HG03571 (cell line): ENCODE results near the gene CFAP299.
A peak's percentile ranks its signal among the peaks of the same experiment; 100 is the strongest.
"Not testable (repeated sequence)": the region's sequence is repeated elsewhere in the genome, so short reads cannot be mapped to it uniquely, and the experiment has no call there.

Experiments used
- ATAC-seq: cut with Tn5 transposase; IDR thresholded peaks from one replicate; pipeline ENCODE4 v1.9.1; 2021; ENCODE audit not compliant: unreplicated experiment

CFAP299 gene

DNA sequence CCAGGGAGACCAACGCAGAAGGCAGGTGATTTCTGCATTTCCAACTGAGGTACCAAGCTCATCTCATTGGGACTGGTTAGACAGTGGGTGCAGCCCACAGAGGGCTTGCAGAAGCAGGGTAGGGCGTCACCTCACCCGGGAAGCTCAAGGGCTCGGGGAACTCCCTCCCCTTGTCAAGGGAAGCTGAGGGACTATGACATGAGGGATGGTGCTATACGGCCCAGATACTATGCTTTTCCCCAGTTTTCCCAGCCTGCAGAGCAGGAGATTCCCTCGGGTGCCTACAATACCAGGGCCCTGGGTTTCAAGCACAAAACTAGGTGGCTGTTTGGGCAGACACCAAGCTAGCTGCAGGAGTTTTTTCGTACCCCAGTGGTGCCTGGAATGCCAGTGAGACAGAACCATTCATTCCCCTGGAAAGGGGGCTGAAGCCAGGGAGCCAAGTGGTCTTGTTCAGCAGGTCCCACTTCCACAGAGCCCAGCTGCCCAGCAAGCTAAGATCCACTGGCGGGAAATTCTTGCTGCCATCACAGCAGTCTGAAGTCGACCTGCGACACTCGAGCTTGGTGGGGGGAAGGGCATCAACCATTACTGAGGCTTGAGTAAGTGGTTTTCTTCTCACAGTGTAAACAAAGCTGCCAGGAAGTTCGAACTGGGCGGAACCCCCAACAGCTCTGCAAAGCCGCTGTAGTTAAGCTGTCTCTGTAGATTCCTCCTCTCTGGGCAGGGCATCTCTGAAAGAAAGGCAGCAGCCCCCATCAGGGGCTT lies 103.9 kb downstream of the CFAP299 start:
- not testable (repeated sequence) for ATAC-seq

DNA sequence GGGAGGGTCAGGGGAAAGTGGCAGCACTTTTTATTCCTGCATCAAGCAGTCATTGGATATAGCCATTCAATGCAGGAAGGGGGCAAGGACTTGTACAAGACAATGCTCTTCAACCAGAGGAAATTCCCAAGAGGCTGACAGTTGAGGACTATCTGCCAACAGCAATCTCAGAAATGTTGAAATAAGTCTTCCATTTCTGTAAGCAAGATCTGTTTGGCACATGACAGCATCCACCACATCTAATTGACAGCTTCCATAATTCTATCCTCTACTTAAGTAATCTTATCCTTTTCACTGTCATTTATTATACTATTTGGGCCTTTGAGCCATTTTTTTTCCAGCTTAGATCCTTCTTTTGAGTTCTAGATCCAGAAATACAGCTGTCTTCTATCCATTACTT lies 110.7 kb downstream of the CFAP299 start:
- ATAC-seq: no peak

DNA sequence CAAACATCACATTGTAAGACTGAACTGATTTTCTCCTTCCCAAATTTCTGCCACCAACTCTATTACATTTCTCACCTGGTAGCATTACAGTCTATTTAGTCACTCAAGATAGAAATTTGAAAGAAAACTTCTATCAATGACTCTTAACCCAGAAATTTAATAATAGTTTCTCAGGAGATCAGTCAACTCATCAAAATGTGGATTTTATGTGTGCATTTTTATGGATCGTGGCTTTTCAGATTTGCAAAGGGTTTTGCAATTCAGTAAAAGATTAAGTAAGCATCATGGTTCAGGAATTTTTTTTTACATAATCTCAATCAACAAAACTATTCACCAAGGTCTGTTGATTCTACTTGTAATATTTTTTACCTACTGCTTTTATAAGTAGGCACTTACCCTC lies 111.1 kb downstream of the CFAP299 start:
- no peak for ATAC-seq

DNA sequence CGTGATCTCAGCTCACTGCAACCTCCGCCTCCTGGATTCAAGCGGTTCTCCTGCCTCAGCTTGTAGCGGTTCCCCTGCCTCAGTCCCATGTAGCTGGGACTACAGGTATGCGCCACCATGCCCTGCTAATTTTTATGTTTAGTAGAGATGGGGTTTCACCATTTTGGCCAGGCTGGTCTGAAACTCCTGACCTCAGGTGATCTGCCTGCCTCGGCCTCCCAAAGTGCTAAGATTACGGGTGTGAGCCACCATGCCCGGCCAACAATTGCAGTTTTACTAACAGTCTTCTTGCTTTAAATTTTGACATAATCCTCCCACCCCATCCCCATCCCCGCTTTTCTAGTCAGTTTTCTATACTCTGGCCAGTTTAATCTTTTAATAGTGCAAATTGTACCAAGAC lies 112.0 kb downstream of the CFAP299 start:
- ATAC-seq: no peak

DNA sequence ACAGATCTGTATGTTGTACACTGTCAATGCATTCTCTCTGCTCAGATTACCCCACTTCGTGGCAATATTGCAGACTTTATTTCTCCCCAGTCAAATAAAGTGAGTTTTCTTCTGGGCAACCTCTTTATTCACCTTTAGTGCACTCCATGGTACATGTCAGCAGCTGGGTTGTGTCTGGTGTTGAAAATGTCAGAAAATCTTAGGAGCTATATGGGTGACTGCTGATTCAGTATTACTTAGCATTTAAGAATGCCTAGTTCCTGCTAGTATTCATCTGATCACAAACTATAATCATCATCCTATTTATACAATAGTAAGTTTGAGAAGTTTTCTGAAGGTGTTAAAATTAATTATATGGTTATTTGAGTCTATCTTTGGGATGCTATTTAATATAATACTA lies 112.5 kb downstream of the CFAP299 start:
- ATAC-seq: no peak

DNA sequence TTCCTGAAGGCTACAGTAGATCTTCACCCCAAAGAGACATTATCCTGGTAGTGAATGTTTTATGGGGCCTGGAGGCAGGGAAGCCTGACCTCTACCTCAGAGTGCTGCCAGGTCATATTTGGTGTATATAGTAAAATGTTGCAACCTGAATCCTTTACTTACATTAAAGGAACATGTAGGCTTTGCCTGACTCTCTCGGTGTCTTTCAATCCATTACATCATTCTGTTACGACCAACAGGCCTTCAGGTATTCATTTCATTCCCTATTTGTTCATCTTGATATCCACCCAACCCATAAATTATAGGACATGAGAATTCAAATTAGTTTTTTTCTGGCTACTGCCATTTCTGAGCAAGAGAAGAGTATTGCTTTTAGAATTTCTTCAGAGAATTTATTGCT lies 116.5 kb downstream of the CFAP299 start:
- no peak for ATAC-seq

DNA sequence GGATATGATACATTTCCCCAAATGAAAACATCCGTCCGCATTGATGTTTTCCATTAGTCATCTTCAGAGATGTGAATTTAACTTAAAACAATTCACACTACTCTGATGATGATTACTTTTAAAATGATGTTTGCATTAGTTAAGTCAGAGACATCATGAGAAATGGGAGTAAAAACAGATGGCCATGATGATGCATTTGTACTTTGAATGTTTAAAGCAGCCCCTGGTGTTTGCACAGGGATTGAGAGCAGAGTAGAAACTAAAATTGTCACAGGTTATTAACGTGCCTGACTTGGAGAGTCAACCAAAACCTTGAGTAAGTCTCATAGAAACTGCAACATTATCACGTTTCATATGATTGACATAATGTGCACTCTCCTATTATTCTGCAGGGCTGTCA lies 117.2 kb downstream of the CFAP299 start:
- no peak for ATAC-seq

DNA sequence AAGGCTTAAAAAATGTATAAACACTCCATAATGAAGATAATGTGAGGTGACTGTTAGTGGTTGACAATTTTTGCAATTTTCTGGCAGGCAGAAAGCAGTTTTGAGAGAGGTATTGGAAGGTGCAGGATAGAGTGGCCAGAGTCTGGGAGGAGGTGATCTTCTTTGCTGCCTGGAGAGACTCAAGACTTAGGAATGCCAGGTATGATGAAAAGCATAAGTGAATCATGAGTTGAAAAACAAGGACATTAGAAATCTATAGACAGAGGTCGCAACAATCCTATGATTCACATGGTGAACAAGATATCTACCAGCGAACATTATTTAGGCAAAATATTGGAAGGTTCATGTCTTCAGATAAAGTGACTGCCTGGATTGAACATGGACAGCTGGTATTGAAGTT lies 118.5 kb downstream of the CFAP299 start:
- ATAC-seq: no peak

DNA sequence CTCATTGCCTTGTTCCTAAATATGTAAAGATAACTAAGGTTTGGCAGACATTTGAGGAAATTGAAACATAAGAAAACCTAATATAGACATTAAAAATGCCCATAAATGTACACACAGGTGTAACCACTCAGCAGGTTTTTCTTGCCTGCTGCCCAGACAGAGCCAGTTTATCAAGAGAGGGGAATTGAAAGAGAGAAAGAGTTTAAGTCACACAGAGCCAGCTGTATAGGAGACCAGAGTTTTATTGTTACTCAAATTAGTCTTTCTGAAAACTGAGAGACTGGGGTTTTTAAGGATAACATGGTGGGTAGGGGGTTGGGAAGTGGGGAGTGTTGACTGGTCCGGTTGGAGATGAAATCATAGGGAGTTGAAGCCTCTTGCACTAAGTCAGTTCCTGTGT lies 119.0 kb downstream of the CFAP299 start:
- no peak for ATAC-seq

DNA sequence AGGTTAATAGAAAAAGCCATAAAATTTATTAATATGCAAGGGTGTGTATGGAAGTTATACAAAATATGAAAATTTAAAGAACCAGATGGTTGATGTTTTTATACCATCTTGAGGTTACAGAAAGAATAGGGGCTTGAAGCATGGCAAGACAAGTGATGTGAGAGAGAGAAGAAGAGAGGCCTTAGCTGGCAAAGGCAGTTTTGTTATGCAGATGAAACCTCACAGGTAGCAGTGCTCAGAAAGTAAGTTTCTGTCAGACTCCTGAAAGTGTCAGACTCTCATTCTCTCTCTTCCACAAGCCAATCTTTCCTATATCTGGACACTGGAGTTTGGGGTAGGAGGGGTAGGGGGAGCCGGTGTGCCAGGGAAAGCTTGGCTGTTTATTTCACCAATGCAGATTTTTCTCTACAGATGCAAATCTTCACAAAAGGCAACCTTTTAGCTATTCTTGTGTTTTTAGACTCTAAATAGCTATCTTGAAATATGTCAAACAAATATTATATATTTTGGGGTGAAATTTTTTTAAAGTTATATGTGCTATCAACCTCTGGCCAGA lies 124.5 kb downstream of the CFAP299 start:
- no peak for ATAC-seq

DNA sequence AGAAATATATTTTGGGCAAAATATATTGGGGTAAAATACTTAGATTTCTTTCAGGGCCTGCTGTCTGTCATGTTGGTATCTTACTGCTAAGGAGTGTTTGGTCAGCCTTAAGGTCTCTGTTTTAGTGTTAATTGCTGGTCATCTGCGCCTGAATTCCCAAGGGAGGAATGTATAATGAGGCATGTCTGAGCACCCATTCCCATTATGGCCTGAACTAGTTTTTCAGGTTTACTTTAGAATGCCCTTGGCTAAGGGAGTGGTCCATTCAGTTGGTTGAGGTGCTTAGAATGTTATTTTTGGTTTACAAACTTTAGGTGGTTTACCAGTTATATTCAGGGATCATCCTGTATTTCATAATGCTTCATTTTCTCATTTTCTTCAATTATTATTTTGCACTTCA lies 125.9 kb downstream of the CFAP299 start:
- no peak for ATAC-seq

DNA sequence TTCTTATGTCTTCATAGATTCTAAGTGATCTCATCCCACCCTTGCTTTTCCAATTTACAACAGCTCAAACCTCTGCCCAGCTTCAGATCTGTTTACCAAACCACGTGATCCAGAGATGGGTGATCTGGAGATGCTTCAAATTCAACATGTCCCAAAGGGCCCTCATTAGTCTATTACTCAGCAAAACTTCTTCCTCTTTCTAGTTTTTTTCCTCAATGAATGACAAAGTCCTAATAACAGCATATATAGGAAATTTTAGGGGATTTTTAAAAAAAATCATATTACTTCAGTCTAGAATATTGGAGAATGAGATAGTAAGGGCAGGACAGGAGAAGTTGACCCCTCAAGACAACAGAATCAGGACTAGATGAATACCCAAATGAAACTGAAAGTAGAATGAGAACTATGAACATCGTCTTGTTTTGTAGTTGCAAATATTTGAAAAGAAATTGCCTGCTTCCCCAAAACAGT lies 127.1 kb downstream of the CFAP299 start:
- ATAC-seq: peak; percentile 48

DNA sequence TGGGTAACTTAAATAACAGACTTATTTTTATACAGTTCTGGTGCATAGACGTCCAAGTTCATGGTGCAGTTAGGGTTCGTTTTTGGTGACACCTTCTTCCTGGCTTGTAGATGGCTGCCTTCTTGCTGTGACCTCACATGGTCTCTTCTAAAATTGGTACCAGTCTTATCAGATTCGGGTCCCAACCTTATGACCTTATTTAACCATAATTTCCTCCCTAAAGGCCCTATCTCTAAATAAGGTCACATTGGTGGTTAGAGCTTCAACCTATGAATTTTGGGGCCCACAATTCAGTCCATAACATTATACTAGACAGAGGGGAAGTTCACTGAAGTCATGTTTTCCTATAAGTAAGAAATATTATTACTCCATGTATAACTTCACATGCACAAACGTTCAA lies 128.0 kb downstream of the CFAP299 start:
- ATAC-seq: no peak

DNA sequence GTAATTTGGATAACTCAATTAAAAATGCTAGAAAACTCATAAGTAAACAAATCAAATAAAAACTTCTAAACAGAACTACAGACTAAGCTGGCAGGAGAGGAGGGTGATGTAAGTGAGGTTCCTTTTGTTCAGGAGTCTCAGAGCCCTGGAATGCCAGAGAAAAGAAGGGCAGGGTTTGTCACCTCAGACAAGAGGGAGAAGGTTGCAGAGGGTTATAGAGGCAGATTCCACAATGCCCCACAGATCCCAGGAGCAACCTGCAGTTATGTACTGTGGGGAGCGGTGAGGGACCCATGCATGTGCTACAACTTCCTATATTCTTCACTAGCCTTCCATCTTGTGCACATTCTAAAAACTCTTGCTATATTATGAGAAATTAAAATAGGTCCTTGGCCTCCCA lies 129.7 kb downstream of the CFAP299 start:
- no peak for ATAC-seq

DNA sequence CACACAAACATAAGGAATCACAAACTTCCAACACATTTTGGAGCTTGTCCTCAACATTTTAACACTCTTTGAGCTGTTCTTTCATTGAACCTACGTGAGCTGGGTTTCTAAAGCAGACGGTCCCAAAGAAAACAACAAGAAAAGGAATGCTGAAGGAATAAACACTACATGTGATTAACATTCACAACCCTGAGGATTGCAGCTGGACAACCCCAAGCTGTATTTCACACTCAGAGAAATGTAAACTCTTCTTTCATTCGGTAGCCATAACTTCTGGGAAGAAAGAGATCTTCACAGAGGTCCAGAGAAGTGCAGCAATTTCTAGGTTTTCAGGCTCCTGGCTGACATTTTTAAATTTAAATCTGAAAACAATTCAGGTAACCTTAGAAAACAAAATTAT lies 130.2 kb downstream of the CFAP299 start:
- no peak for ATAC-seq

DNA sequence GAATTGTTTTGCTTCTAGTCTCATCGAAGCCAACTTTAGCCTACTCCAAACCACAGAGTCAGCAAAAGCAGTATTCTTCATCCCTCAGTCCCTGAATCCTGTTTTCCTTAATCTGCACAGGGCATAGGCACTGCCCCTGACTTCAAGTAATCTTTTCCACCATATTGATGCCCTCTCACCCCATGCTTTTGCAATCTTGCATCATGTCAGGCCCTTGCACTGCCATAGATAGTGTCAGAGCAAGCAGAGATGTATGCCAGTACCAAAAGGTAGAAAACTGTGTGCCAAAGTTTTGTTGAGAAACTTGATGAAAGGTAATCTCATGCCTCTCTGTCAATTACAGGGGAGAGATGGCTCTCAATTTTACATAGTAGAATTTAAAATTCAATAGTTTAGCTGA lies 131.1 kb downstream of the CFAP299 start:
- ATAC-seq: no peak

DNA sequence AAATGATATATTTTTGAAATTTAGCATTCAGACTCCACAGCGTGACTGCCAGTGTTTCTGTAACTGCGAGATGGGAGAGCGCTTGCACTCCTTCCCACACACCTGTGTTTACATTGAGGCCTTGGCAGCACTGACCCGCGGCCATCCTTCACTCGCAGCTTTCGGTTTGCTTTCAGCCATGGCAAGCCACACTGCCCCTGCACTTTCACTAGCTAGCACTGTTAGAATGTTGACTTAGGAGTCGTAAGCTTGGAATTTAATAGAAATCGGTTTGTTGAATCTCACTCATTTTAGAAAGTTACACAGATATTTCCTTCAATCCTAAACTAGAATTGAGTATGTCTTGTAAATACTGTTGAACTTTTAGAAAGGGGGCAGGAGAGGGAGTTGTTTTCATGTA lies 136.2 kb downstream of the CFAP299 start:
- ATAC-seq: no peak

DNA sequence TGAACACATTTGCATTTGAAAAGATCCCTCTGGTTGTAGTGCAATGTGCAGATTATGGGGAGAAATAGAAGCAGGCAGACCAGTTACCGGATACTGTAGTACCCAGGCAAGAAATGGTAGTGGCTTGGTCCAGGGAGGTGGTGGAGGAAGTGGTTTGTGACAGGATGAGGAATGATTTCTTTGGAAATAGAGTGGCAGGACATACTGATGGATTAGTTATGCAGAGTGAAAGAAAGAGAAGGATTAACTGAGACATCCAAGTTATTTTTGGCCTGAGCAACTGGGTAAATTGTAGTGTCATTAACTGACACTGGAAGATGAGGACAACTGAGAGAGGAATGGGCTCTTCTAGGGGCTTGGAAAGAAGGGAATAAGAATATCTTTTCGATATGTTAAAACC lies 139.7 kb downstream of the CFAP299 start:
- no peak for ATAC-seq

DNA sequence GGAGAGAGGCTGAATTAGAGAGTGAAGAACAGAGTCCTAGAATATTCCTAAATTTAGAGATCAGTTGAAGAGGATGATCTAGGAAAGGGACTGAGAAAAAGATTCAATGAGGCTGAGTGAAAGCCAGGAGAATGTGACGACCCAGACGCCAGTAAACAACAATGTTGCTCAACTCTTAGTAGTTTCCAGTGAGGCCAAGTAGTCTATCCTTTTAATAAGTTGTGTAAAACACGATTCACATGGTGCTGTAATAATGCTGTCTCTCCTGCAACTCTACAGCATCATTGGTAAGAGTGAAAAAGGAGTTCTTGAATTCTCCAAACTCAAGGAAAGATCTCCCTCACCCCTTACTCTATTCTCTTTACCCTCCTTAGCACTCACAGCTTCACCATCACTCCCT lies 140.3 kb downstream of the CFAP299 start:
- no peak for ATAC-seq

DNA sequence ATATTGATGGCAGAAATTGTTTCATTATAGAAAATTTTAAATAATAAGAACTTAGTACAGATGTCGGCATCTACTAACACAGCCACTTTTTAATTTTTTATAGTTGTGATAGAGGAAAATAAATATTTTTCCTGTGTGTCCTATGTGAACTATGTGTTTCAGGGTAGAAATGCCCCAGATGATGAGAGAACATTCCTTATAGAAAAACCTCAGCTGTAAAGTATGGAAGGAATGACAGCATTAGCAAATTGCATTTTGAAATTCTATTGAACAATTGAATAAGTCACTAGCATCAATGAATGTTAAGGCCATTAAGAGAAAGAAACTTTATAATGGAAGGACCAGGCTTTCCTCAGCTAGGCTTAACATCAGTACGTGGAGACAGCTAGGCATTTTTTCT lies 149.2 kb downstream of the CFAP299 start:
- no peak for ATAC-seq

DNA sequence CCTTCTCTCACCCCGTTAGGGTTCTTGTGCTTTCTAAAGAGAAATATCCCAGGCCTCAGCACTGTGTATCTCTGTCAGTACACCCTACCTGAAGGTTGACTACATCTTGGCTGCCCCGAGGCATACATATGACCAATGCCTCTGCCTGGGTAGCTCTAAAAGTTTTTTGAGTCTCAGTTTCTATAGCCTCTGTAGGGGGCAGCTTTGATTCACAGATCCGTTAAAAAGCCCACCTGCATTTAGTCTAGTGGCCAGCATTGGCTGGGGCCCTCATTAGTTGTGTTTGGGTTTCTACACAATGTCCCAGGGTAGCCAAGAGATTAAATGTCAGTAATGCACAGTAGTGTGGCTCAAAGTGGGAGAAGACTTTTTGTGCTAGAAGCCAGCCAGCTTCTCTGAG lies 151.1 kb downstream of the CFAP299 start:
- no peak for ATAC-seq

DNA sequence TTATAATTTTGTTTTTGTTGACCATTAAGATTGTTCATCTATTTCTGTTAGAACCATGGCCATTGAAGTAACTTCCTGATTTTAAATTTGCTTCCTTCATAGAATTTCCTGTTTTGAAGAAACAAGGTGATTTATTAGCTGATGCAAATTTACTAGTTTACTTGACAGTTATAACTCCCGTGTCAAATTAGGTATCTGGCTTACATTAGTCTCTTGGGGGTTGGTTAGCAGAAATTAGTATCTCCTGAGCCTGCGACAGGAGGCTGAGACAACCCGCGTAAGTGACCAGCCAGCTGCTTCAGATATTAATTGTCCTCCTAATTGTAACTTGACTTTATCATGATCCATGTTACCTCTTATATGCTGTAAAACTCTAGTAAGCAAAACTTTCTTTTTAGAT lies 154.3 kb downstream of the CFAP299 start:
- peak; percentile 55 for ATAC-seq

DNA sequence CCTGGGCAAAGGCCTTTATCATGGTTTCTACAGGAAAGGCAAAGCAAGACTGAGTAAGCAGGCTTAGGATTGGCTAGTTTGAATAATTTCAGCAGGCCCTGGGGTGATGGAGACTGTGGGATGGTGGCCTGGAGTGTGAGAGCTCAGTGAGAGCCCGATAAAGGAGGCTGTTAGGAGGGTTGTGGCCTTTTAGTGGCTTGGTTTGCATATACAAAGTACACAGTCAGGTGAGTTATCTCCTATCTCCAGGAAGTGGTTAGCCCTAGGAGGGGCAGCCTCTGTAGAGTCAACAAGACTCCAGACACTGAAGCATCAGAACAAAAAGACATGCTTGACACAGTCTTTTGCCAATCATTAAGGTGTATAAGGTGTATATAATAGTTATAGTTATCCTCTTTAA lies 157.2 kb downstream of the CFAP299 start:
- no peak for ATAC-seq
